ENCODE measurements around the gene SCRT2.

DNA sequence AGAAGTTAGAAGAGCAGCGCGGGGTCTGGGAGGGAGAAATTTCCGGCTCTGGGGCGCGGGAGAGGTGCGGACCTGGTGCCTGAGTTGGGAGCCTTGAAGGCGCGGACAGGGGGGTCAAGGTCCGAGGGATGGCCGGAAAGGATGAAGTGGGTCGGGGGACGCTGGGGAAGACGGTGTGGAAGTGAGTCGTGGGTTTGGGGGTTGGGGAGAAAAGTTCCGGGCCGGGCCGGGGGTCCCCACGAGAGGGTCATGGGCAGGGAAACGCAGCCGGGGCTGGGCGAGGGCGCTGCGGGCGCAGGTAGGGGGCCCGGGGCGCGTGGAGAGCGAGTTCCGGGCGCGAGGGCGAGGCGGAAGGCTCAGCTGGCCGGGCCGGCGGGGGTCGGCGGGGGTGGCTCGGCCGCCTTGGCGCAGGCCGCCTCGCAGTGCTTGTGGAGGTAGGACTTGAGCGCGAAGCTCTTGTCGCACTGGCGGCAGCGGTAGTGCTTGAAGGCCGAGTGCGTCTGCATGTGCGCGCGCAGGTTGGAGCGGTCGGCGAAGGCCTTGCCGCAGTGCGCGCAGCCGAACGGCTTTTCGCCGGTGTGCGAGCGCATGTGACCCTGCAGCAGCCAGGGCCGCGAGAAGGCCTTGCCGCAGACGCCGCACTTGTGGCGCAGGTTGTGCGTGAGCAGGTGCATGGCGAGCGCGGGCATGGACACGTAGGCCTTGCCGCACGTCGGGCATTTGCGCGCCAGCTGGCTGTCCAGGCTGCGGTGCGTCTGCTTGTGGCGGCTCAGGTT, 12.1 kb downstream of the SCRT2 start:
- TF ChIP-seq EZH2 (IDR thresholded peaks at IDR 0.05; ENCODE audit: insufficient read depth, poor library complexity, severe bottlenecking) (peak; percentile 54), EZH2phosphoT487 (IDR thresholded peaks at IDR 0.05; ENCODE audit: insufficient read depth, low read depth) (no peak)

All from GM23248 (cell line).